ENCODE results near the gene TARS2. TPM values are rescaled to one million over a fixed set of nuclear protein-coding genes. Genes with fewer than 3 reads are reported as not detected.

The TARS2 gene
- total RNA-seq, 3 donors from 2014 or later: 15.9 to 20.2 (median 20.0) TPM

GRCh38 chr1:150477320-150477719, 9.9 kb upstream of the TARS2 start:
- no peak for DNase-seq

GRCh38 chr1:150477733-150478132, 9.5 kb upstream of the TARS2 start:
- Histone ChIP-seq H3K4me3 (no peak overlapping the region), H3K9me3 (no peaks in the 10 kb centered on the region), H3K36me3 (ENCODE audit: low read depth) (no peaks in the 10 kb centered on the region), H3K4me1 (ENCODE audit: low read depth) (peaks cover 7% of the 10 kb centered on the region)
- peak; percentile 70 for ATAC-seq
- DNase-seq: no peak
- TF ChIP-seq CTCF (IDR thresholded peaks at IDR 0.05): no peak
- intact Hi-C loops (cut with DNase I, micrococcal nuclease): no loop called here

More at GRCh38 chr1:150477320-150477719, 9.9 kb upstream of the TARS2 start:
- H3K9me3 ChIP-seq: no peaks in the 10 kb centered on the region
- peaks cover 7% of the 10 kb centered on the region for H3K4me1 ChIP-seq (ENCODE audit: low read depth)
- no peaks in the 10 kb centered on the region for H3K36me3 ChIP-seq (ENCODE audit: low read depth)
- ATAC-seq: peak; percentile 79
- intact Hi-C loops (cut with DNase I, micrococcal nuclease): no loop called here
- no peak for TF ChIP-seq CTCF (IDR thresholded peaks at IDR 0.05)
- H3K4me3 ChIP-seq: no peak overlapping the region

- H3K4me1 ChIP-seq (ENCODE audit: low read depth): peaks cover 7% of the 10 kb centered on the region
- TF ChIP-seq CTCF (IDR thresholded peaks at IDR 0.05): no peak
- DNase-seq (no peak), ATAC-seq (no peak)
- H3K9me3 ChIP-seq: no peaks in the 10 kb centered on the region
- no peaks in the 10 kb centered on the region for H3K36me3 ChIP-seq (ENCODE audit: low read depth)
- no peak overlapping the region for H3K4me3 ChIP-seq
- intact Hi-C loops (cut with DNase I, micrococcal nuclease): no loop called here
These were observed 7.8 kb upstream of the TARS2 start for GRCh38 chr1:150479370-150479769.

- Histone ChIP-seq H3K4me3 (no peak overlapping the region), H3K36me3 (ENCODE audit: low read depth) (no peaks in the 10 kb centered on the region), H3K9me3 (no peaks in the 10 kb centered on the region), H3K4me1 (ENCODE audit: low read depth) (peaks cover 7% of the 10 kb centered on the region)
- intact Hi-C loops (cut with DNase I, micrococcal nuclease): no loop called here
- no peak for ATAC-seq
- no peak for TF ChIP-seq CTCF (IDR thresholded peaks at IDR 0.05)
- DNase-seq: no peak
These were observed 7.3 kb upstream of the TARS2 start for GRCh38 chr1:150479927-150480352.

GRCh38 chr1:150484431-150484830, 2.8 kb upstream of the TARS2 start:
- H3K4me1 ChIP-seq (ENCODE audit: low read depth): peaks cover 7% of the 10 kb centered on the region
- no peak for ATAC-seq
- H3K36me3 ChIP-seq (ENCODE audit: low read depth): no peaks in the 10 kb centered on the region
- no peak overlapping the region for H3K4me3 ChIP-seq
- intact Hi-C loops (cut with DNase I, micrococcal nuclease): no loop called here
- no peak for TF ChIP-seq CTCF (IDR thresholded peaks at IDR 0.05)
- DNase-seq: no peak
- H3K9me3 ChIP-seq: no peaks in the 10 kb centered on the region

GRCh38 chr1:150484861-150485260, 2.4 kb upstream of the TARS2 start:
- Histone ChIP-seq H3K4me3 (no peak overlapping the region), H3K36me3 (ENCODE audit: low read depth) (no peaks in the 10 kb centered on the region), H3K4me1 (ENCODE audit: low read depth) (peaks cover 7% of the 10 kb centered on the region), H3K9me3 (no peaks in the 10 kb centered on the region)
- intact Hi-C loops (cut with DNase I, micrococcal nuclease): no loop called here
- DNase-seq (peak in 1 of 3 donors; percentile 16), ATAC-seq (peak; percentile 28)
- TF ChIP-seq CTCF (IDR thresholded peaks at IDR 0.05): no peak

All from mucosa of descending colon (tissue), 3 donors.